IPS DF 4.7 (cell line): ENCODE results near the gene CCNI2.
A peak's percentile ranks its signal among the peaks of the same experiment; 100 is the strongest.

Experiments
- DNase-seq: peaks from one replicate; pipeline ENCODE4 v3.0.0-alpha.2; 2013; ENCODE audit warnings: low spot score; ENCODE audit errors: extremely low read depth

The CCNI2 gene

GRCh38 chr5:132746954-132747615 is at the start of gene CCNI2:
TSS of gene CCNI2 (plus strand) at chr5:132747426. CDS start at chr5:132747496, 70 bp downstream.
- no peak for DNase-seq

GRCh38 chr5:132704875-132705274 is 42.4 kb upstream of the CCNI2 start:
- DNase-seq = no peak

GRCh38 chr5:132708645-132709044 is 38.6 kb upstream of the CCNI2 start:
- no peak for DNase-seq

GRCh38 chr5:132714456-132715307 is 32.5 kb upstream of the CCNI2 start:
- DNase-seq = no peak

- DNase-seq = no peak
These were observed 28.5 kb upstream of the CCNI2 start for GRCh38 chr5:132718544-132719312.

GRCh38 chr5:132725745-132726144 is 21.5 kb upstream of the CCNI2 start:
- DNase-seq = no peak

GRCh38 chr5:132729896-132730295 is 17.3 kb upstream of the CCNI2 start:
- no peak for DNase-seq

- DNase-seq = no peak
These were observed 13.6 kb upstream of the CCNI2 start for GRCh38 chr5:132733499-132734148.

- no peak for DNase-seq
These were observed 12.5 kb upstream of the CCNI2 start for GRCh38 chr5:132734687-132735086.

- peak; percentile 90 for DNase-seq
These were observed 10.1 kb upstream of the CCNI2 start, which contains the start of gene KIF3A for GRCh38 chr5:132736853-132737833. TSS of gene KIF3A (minus strand) at chr5:132737546. CDS start at chr5:132737419, 127 bp downstream.

- DNase-seq = no peak
These were observed 9.1 kb upstream of the CCNI2 start for GRCh38 chr5:132737982-132738681.

- no peak for DNase-seq
These were observed 8.0 kb upstream of the CCNI2 start for GRCh38 chr5:132739232-132739631.

GRCh38 chr5:132742158-132742557 is 5.1 kb upstream of the CCNI2 start:
- no peak for DNase-seq

- no peak for DNase-seq
These were observed 4.6 kb upstream of the CCNI2 start for GRCh38 chr5:132742626-132743025.

- no peak for DNase-seq
These were observed 2.6 kb upstream of the CCNI2 start for GRCh38 chr5:132744659-132745058.

- DNase-seq = no peak
These were observed 653 bp upstream of the CCNI2 start for GRCh38 chr5:132746592-132746953.

GRCh38 chr5:132747616-132748440 is 602 bp downstream of the CCNI2 start:
- no peak for DNase-seq

- DNase-seq = no peak
These were observed 1.3 kb downstream of the CCNI2 start for GRCh38 chr5:132748522-132749000.

- no peak for DNase-seq
These were observed 2.3 kb downstream of the CCNI2 start for GRCh38 chr5:132749506-132749905.
